ENCODE results near the gene KCNQ1. TPM values are rescaled to one million over a fixed set of nuclear protein-coding genes. Genes with fewer than 3 reads are reported as not detected.
"Not testable (repeated sequence)": the region's sequence is repeated elsewhere in the genome, so short reads cannot be mapped to it uniquely, and the experiment has no call there.

KCNQ1 gene
- total RNA-seq, 1 experiment from 2014 or later = 0.71 TPM

- DNase-seq (ENCODE audit: low read depth, low spot score) = no peak
- in situ Hi-C loops (cut with HindIII; ENCODE audit: low pct_unique_long_range_greater_than_20kb, low sequenced_read_pairs) = no loop called here
Observed at GRCh38 chr11:2474059-2474901, 29.5 kb downstream of the KCNQ1 start.

GRCh38 chr11:2475136-2475918 is 30.5 kb downstream of the KCNQ1 start:
- peak; percentile 5 for DNase-seq (ENCODE audit: low read depth, low spot score)
- in situ Hi-C loops (cut with HindIII; ENCODE audit: low pct_unique_long_range_greater_than_20kb, low sequenced_read_pairs) = no loop called here

GRCh38 chr11:2477254-2477653 is 32.4 kb downstream of the KCNQ1 start:
- no peak for DNase-seq (ENCODE audit: low read depth, low spot score)
- in situ Hi-C loops (cut with HindIII; ENCODE audit: low pct_unique_long_range_greater_than_20kb, low sequenced_read_pairs) = no loop called here

GRCh38 chr11:2477936-2478335 is 33.1 kb downstream of the KCNQ1 start:
- in situ Hi-C loops (cut with HindIII; ENCODE audit: low pct_unique_long_range_greater_than_20kb, low sequenced_read_pairs) = no loop called here
- DNase-seq (ENCODE audit: low read depth, low spot score) = no peak

GRCh38 chr11:2480067-2480873 is 35.5 kb downstream of the KCNQ1 start:
- in situ Hi-C loops (cut with HindIII; ENCODE audit: low pct_unique_long_range_greater_than_20kb, low sequenced_read_pairs); DNase-seq (ENCODE audit: low read depth, low spot score): not testable (repeated sequence)

- in situ Hi-C loops (cut with HindIII; ENCODE audit: low pct_unique_long_range_greater_than_20kb, low sequenced_read_pairs) = no loop called here
- DNase-seq (ENCODE audit: low read depth, low spot score) = no peak
Observed at GRCh38 chr11:2480874-2481220, 36.0 kb downstream of the KCNQ1 start.

GRCh38 chr11:2481253-2481652 is 36.4 kb downstream of the KCNQ1 start:
- in situ Hi-C loops (cut with HindIII; ENCODE audit: low pct_unique_long_range_greater_than_20kb, low sequenced_read_pairs) = no loop called here
- no peak for DNase-seq (ENCODE audit: low read depth, low spot score)

- no peak for DNase-seq (ENCODE audit: low read depth, low spot score)
- in situ Hi-C loops (cut with HindIII; ENCODE audit: low pct_unique_long_range_greater_than_20kb, low sequenced_read_pairs) = no loop called here
Observed at GRCh38 chr11:2482204-2482603, 37.4 kb downstream of the KCNQ1 start.

- in situ Hi-C loops (cut with HindIII; ENCODE audit: low pct_unique_long_range_greater_than_20kb, low sequenced_read_pairs) = no loop called here
- no peak for DNase-seq (ENCODE audit: low read depth, low spot score)
Observed at GRCh38 chr11:2482745-2483144, 37.9 kb downstream of the KCNQ1 start.

- in situ Hi-C loops (cut with HindIII; ENCODE audit: low pct_unique_long_range_greater_than_20kb, low sequenced_read_pairs) = no loop called here
- no peak for DNase-seq (ENCODE audit: low read depth, low spot score)
Observed at GRCh38 chr11:2483426-2483825, 38.6 kb downstream of the KCNQ1 start.

- in situ Hi-C loops (cut with HindIII; ENCODE audit: low pct_unique_long_range_greater_than_20kb, low sequenced_read_pairs) = no loop called here
- no peak for DNase-seq (ENCODE audit: low read depth, low spot score)
Observed at GRCh38 chr11:2484576-2485125, 39.8 kb downstream of the KCNQ1 start.

GRCh38 chr11:2488004-2488403 is 43.2 kb downstream of the KCNQ1 start:
- in situ Hi-C loops (cut with HindIII; ENCODE audit: low pct_unique_long_range_greater_than_20kb, low sequenced_read_pairs) = no loop called here
- no peak for DNase-seq (ENCODE audit: low read depth, low spot score)

- DNase-seq (ENCODE audit: low read depth, low spot score) = no peak
- in situ Hi-C loops (cut with HindIII; ENCODE audit: low pct_unique_long_range_greater_than_20kb, low sequenced_read_pairs) = no loop called here
Observed at GRCh38 chr11:2489083-2489482, 44.3 kb downstream of the KCNQ1 start.

- in situ Hi-C loops (cut with HindIII; ENCODE audit: low pct_unique_long_range_greater_than_20kb, low sequenced_read_pairs); DNase-seq (ENCODE audit: low read depth, low spot score): not testable (repeated sequence)
Observed at GRCh38 chr11:2497951-2498350, 53.1 kb downstream of the KCNQ1 start.

GRCh38 chr11:2498750-2499149 is 53.9 kb downstream of the KCNQ1 start:
- in situ Hi-C loops (cut with HindIII; ENCODE audit: low pct_unique_long_range_greater_than_20kb, low sequenced_read_pairs) = no loop called here
- DNase-seq (ENCODE audit: low read depth, low spot score) = no peak

- no peak for DNase-seq (ENCODE audit: low read depth, low spot score)
- in situ Hi-C loops (cut with HindIII; ENCODE audit: low pct_unique_long_range_greater_than_20kb, low sequenced_read_pairs) = no loop called here
Observed at GRCh38 chr11:2507212-2507901, 62.5 kb downstream of the KCNQ1 start.

GRCh38 chr11:2507945-2508749 is 63.3 kb downstream of the KCNQ1 start:
- in situ Hi-C loops (cut with HindIII; ENCODE audit: low pct_unique_long_range_greater_than_20kb, low sequenced_read_pairs) = no loop called here

More at GRCh38 chr11:2507945-2508749, 63.3 kb downstream of the KCNQ1 start:
- no peak for DNase-seq (ENCODE audit: low read depth, low spot score)

All from SK-MEL-5 (cell line).